HepG2 (cell line): ENCODE results near the gene MTHFD2. TPM values are rescaled to one million over a fixed set of nuclear protein-coding genes. Genes with fewer than 3 reads are reported as not detected.

Experiments used
- ATAC-seq: fragments of 200-7000 bp; cut with Tn5 transposase; 3 replicates; pipeline ENCODE4 v1.9.1; 2020; ENCODE audit warnings: mild to moderate bottlenecking, moderate library complexity
- BruUV-seq: library from RNA; stranded (reverse); fragments of 400-500 nt; replicated peaks from 2 replicates; lab custom pipeline; 2021; lab: Mats Ljungman, UMichigan
- CTCF ChIA-PET: fragments of 300-600 bp; formaldehyde crosslinking; extraction: SDS; loops from one replicate; lab custom pipeline; 2021; ENCODE audit warnings: low total read pairs, inconsistent platforms, low intra/inter-chr PET ratio; lab: Yijun Ruan, JAX
- POLR2A ChIA-PET: fragments of 350-600 bp; sonication (Branson Sonifier 250); formaldehyde crosslinking; loops from one replicate; lab custom pipeline; 2020; ENCODE audit warnings: antibody characterized with exemption, inconsistent platforms; lab: Yijun Ruan, JAX
- DNase-seq: peaks from one replicate; pipeline ENCODE4 v3.0.0-alpha.2; 2015; ENCODE audit warnings: low spot score
- FAIRE-seq: peaks from 3 replicates; lab custom pipeline; 2011; peaks lifted over from hg19 to GRCh38; lab: Jason Lieb, UNC
- H2AFZ ChIP-seq: one replicate; pipeline ENCODE4 v1.6.1; 2011; ENCODE audit warnings: low read length, inconsistent platforms
- H3K27ac ChIP-seq: fragments of 300-600 bp; 3 replicates; pipeline ENCODE4 v1.8.0; 2011; ENCODE audit warnings: mixed run types, mild to moderate bottlenecking, mixed read lengths, low read length, inconsistent platforms; ENCODE audit not compliant: insufficient read depth; ENCODE audit errors: extremely low read length
- H3K27me3 ChIP-seq, 2 experiments: fragments of 200-600 bp in 1 of 2; 2 replicates in 1 of 2; 3 replicates in 1 of 2; pipeline versions ENCODE4 v1.6.0 to v1.8.0; 2011; ENCODE audit warnings: low read length in 2 of 2, mild to moderate bottlenecking in 2 of 2, moderate library complexity in 2 of 2, inconsistent platforms in 1 of 2; ENCODE audit not compliant: insufficient read depth in 2 of 2, control insufficient read depth in 1 of 2
- H3K36me3 ChIP-seq, 2 experiments: fragments of 200-600 bp in 1 of 2; replicated peaks in 1 of 2; 2 replicates in 1 of 2; 3 replicates in 1 of 2; pipeline versions ENCODE4 v1.5.1 to v1.8.0; 2011; ENCODE audit warnings: low read length in 2 of 2, inconsistent platforms in 1 of 2; ENCODE audit not compliant: insufficient read depth in 2 of 2, control insufficient read depth in 1 of 2
- H3K4me1 ChIP-seq: 2 replicates; pipeline ENCODE4 v1.5.1; 2012; ENCODE audit warnings: low read length, inconsistent platforms; ENCODE audit not compliant: insufficient read depth
- H3K4me2 ChIP-seq: 2 replicates; pipeline ENCODE4 v1.6.0; 2011; ENCODE audit warnings: low read depth, low read length, inconsistent platforms
- H3K4me3 ChIP-seq, 3 experiments: fragments of 200-600 bp in 1 of 3; sonication (generic), shearing (Covaris generic) in 1 of 3; replicated peaks in 1 of 3; 2 replicates each; pipeline ENCODE4 v1.5.1; 2011 to 2016; ENCODE audit warnings: low read length in 3 of 3, inconsistent platforms in 2 of 3, low read depth in 2 of 3, mild to moderate bottlenecking in 2 of 3, control low read depth in 1 of 3, mixed read lengths in 1 of 3; ENCODE audit not compliant: insufficient read depth in 1 of 3
- H3K79me2 ChIP-seq: one replicate; pipeline ENCODE4 v1.6.1; 2011; ENCODE audit warnings: low read length, inconsistent platforms; ENCODE audit not compliant: insufficient read depth
- H3K9ac ChIP-seq: 2 replicates; pipeline ENCODE4 v1.6.0; 2011; ENCODE audit warnings: mild to moderate bottlenecking, low read depth, low read length, inconsistent platforms; ENCODE audit not compliant: insufficient read depth
- H3K9me3 ChIP-seq: 2 replicates; pipeline ENCODE4 v1.5.1; 2012; ENCODE audit warnings: mild to moderate bottlenecking, low read length
- H4K20me1 ChIP-seq: 2 replicates; pipeline ENCODE4 v1.6.0; 2011; ENCODE audit warnings: inconsistent platforms, mild to moderate bottlenecking, low read length, moderate library complexity; ENCODE audit not compliant: insufficient read depth
- ARNT2 ChIP-seq: sonication (generic); formaldehyde crosslinking; IDR thresholded peaks from 2 replicates; pipeline ENCODE4 v1.8.0; 2022; ENCODE audit warnings: mild to moderate bottlenecking, low read depth, missing genetic modification reagents, moderate library complexity
- CEBPB ChIP-seq: IDR thresholded peaks from 2 replicates; pipeline ENCODE4 v1.6.1; 2011; ENCODE audit warnings: low read depth, low read length, improper control_type of control experiment, borderline replicate concordance
- CEBPG ChIP-seq: IDR thresholded peaks from 2 replicates; pipeline ENCODE4 v1.6.1; 2016
- FOXA3 ChIP-seq: IDR thresholded peaks from 2 replicates; pipeline ENCODE4 v1.6.1; 2016; ENCODE audit warnings: missing genetic modification reagents, missing compliant biosample characterization
- GATAD2A ChIP-seq: IDR thresholded peaks from 2 replicates; pipeline ENCODE4 v1.6.1; 2016
- MLLT10 ChIP-seq: sonication (generic); formaldehyde crosslinking; IDR thresholded peaks from 2 replicates; pipeline ENCODE4 v1.4.0; 2020; ENCODE audit warnings: missing genetic modification reagents
- NFATC3 ChIP-seq: sonication (generic); formaldehyde crosslinking; IDR thresholded peaks from 2 replicates; pipeline ENCODE4 v1.5.1; 2020; ENCODE audit warnings: mild to moderate bottlenecking, missing genetic modification reagents
- NR2F6 ChIP-seq, 2 experiments: IDR thresholded peaks; 2 replicates each; pipeline ENCODE4 v1.6.1; 2016; ENCODE audit warnings: antibody characterized with exemption in 1 of 2, mild to moderate bottlenecking in 1 of 2
- NRL ChIP-seq: sonication (generic); formaldehyde crosslinking; IDR thresholded peaks from 2 replicates; pipeline ENCODE4 v1.5.0; 2020; ENCODE audit warnings: missing genetic modification reagents, mild to moderate bottlenecking, moderate library complexity, borderline replicate concordance
- PCBP1 ChIP-seq: fragments of 200-400 bp; formaldehyde crosslinking; IDR thresholded peaks from 2 replicates; pipeline ENCODE4 v1.6.1; 2017; ENCODE audit warnings: mild to moderate bottlenecking, low read depth, low read length, borderline replicate concordance
- RBM22 ChIP-seq: fragments of 200-400 bp; formaldehyde crosslinking; optimal IDR thresholded peaks from 2 replicates; pipeline ENCODE3; 2017; ENCODE audit warnings: mild to moderate bottlenecking, low read length, moderate library complexity
- RXRA ChIP-seq: sonication (generic); formaldehyde crosslinking; IDR thresholded peaks from 2 replicates; pipeline ENCODE4 v1.5.1; 2020; ENCODE audit warnings: missing genetic modification reagents
- SRF ChIP-seq: IDR thresholded peaks from 2 replicates; pipeline ENCODE4 v1.6.1; 2011; ENCODE audit warnings: mild to moderate bottlenecking, low read depth, low read length, moderate library complexity
- TP53 ChIP-seq: sonication (generic); formaldehyde crosslinking; conservative IDR thresholded peaks from 2 replicates; pipeline ENCODE4 v1.4.0; 2020; ENCODE audit warnings: missing genetic modification reagents
- ZKSCAN5 ChIP-seq: sonication (generic); formaldehyde crosslinking; IDR thresholded peaks from 2 replicates; pipeline ENCODE4 v1.5.1; 2020; ENCODE audit warnings: mild to moderate bottlenecking, missing genetic modification reagents
- WGBS: methylation state at CpG from one replicate; pipeline ENCODE4 v1.1.6; 2017; ENCODE audit warnings: low lambda C conversion rate; 5-methylcytosine and 5-hydroxymethylcytosine counted together
- in situ Hi-C: cut with HindIII; loops from 2 replicates; pipeline ENCODE4 v1.10.0; 2017; ENCODE audit warnings: low pct_unique_long_range_greater_than_20kb; ENCODE audit not compliant: extremely low pct_ligation_motif_present
- intact Hi-C: fragments of 100-400 bp; cut with micrococcal nuclease; formaldehyde crosslinking; loops from one replicate; pipeline ENCODE4 v1.10.0; 2022; ENCODE audit not compliant: unreplicated experiment
- polyA plus RNA-seq, 8 experiments: library from polyadenylated mRNA; depleted of rRNA in 3 of 8; stranded (reverse) in 7 of 8; unstranded in 1 of 8; fragments of >200 nt; fragmentation: Illumina TruSeq in 4 of 8; extraction: Trizol in 4 of 8; gene quantifications; 2 replicates each; pipeline versions ENCODE4 v1.2.1 to v1.2.3, GENCODE V29; 2011 to 2016; ENCODE audit warnings: low read depth in 4 of 8, missing spikeins in 1 of 8, mixed read lengths in 1 of 8; ENCODE audit not compliant: insufficient read depth in 1 of 8
- total RNA-seq, 5 experiments: library from RNA; depleted of rRNA; stranded (reverse); fragments of >200 nt; fragmentation: Illumina TruSeq; extraction: Trizol; gene quantifications; 2 replicates each; pipeline ENCODE4 v1.2.3, GENCODE V29; 2016; ENCODE audit warnings: low read depth in 1 of 5
- TF ChIP-seq, protein P1 (sequence below): sonication (generic); formaldehyde crosslinking; IDR thresholded peaks from 2 replicates; pipeline ENCODE4 v1.4.0; 2020; ENCODE audit warnings: missing genetic modification reagents
- TF ChIP-seq, protein P2 (sequence below): sonication (generic); formaldehyde crosslinking; IDR thresholded peaks from 2 replicates; pipeline ENCODE4 v1.4.0; 2020; ENCODE audit warnings: missing genetic modification reagents, borderline replicate concordance

Gene MTHFD2
- total and polyA plus RNA-seq, 2 of the 13 experiments (the other 11 are each of a cell fraction or from before 2014, with no cell fraction given): 188 to 269 TPM

DNA sequence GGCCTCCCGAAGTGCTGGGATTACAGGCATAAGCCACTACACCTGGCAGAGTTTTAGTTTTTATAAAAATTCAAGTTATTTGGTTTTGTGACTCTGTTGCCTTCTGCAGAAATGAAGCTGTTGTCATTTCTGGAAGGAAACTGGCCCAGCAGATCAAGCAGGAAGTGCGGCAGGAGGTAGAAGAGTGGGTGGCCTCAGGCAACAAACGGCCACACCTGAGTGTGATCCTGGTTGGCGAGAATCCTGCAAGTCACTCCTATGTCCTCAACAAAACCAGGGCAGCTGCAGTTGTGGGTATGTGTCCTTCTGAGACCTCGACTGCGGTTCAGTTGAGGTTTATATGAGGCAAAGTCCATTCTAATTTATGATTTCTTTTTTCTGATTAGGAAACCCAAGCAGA, 7.2 kb downstream of the MTHFD2 start:
- 66% methylated on average over 6 of the region's 6 CpGs for WGBS
- no TSS peak for BruUV-seq
- Histone ChIP-seq H3K79me2 (peaks cover 78% of the 10 kb centered on the region), H3K4me1 (peaks cover 47% of the 10 kb centered on the region), H3K27me3 (no peaks in the 10 kb centered on the region), H3K27ac (no peak overlapping the region), H3K9ac (no peak overlapping the region), H3K4me2 (no peak overlapping the region), H3K4me3 (no peak overlapping the region), H3K9me3 (no peaks in the 10 kb centered on the region), H2AFZ (no peak overlapping the region), H3K36me3 (peaks cover 11 to 68% of the 10 kb centered on the region in 2 experiments), H4K20me1 (peaks cover 68% of the 10 kb centered on the region)
- ATAC-seq (peak; percentile 25; the same call in 2 of the 3 replicates), DNase-seq (no peak), FAIRE-seq (no peak)
- in situ Hi-C loops (no loop called here), intact Hi-C loops (no loop called here)
- POLR2A ChIA-PET: interaction anchor here (0.9 to 1.5 kb wide), 2 partner anchors 15 to 27 kb away, joined by 3 to 4 read pairs; partner anchors contain the start of gene MOB1A
- CTCF ChIA-PET: no interaction called here
- TF ChIP-seq NFATC3 (CRISPR knock-in tag) (0 out of 2 replicates have a peak, but pooled peaks have one; percentile 27), ARNT2 (CRISPR knock-in tag) (0 out of 2 replicates have a peak, but pooled peaks have one; percentile 13), ZKSCAN5 (CRISPR knock-in tag) (no peak)

GRCh38 chr2:74206180-74206688, 7.8 kb downstream of the MTHFD2 start:
- WGBS: 72% methylated on average over 6 of the region's 6 CpGs
- POLR2A ChIA-PET: interaction anchor here (0.9 to 1.5 kb wide), 2 partner anchors 14 to 28 kb away, joined by 3 to 4 read pairs; partner anchors contain the start of gene MOB1A
- Histone ChIP-seq H3K79me2 (peaks cover 72% of the 10 kb centered on the region), H3K4me2 (no peak overlapping the region), H3K9me3 (no peaks in the 10 kb centered on the region)
- no TSS peak for BruUV-seq
- TF ChIP-seq RXRA (CRISPR knock-in tag): no peak; the same call in 1 of the 2 replicates
- no peak for TF ChIP-seq NRL
- peak; percentile 31 for TF ChIP-seq RBM22
- no peak for TF ChIP-seq TP53 (CRISPR knock-in tag)
- TF ChIP-seq CEBPG (CRISPR knock-in tag): peak; percentile 81
- peak; percentile 88 for TF ChIP-seq CEBPB
- TF ChIP-seq NR2F6 (IDR thresholded peaks at IDR 0.05): peak; percentile 54; the same call in 1 of the 2 replicates
- 0 out of 2 replicates have a peak, but pooled peaks have one; percentile 26 for TF ChIP-seq NR2F6 (CRISPR knock-in tag; IDR thresholded peaks at IDR 0.05)
- TF ChIP-seq GATAD2A: peak; percentile 34; the same call in 1 of the 2 replicates
- TF ChIP-seq, protein P1, sequence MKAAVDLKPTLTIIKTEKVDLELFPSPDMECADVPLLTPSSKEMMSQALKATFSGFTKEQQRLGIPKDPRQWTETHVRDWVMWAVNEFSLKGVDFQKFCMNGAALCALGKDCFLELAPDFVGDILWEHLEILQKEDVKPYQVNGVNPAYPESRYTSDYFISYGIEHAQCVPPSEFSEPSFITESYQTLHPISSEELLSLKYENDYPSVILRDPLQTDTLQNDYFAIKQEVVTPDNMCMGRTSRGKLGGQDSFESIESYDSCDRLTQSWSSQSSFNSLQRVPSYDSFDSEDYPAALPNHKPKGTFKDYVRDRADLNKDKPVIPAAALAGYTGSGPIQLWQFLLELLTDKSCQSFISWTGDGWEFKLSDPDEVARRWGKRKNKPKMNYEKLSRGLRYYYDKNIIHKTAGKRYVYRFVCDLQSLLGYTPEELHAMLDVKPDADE: no peak
- no peak for TF ChIP-seq MLLT10
- TF ChIP-seq SRF: no peak
- TF ChIP-seq, protein P2, sequence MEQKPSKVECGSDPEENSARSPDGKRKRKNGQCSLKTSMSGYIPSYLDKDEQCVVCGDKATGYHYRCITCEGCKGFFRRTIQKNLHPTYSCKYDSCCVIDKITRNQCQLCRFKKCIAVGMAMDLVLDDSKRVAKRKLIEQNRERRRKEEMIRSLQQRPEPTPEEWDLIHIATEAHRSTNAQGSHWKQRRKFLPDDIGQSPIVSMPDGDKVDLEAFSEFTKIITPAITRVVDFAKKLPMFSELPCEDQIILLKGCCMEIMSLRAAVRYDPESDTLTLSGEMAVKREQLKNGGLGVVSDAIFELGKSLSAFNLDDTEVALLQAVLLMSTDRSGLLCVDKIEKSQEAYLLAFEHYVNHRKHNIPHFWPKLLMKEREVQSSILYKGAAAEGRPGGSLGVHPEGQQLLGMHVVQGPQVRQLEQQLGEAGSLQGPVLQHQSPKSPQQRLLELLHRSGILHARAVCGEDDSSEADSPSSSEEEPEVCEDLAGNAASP (CRISPR knock-in tag): peak; percentile 88
- 0 out of 2 replicates have a peak, but pooled peaks have one; percentile 5 for TF ChIP-seq FOXA3
- TF ChIP-seq PCBP1: no peak
- TF ChIP-seq, all 625 proteins: peak for 7
- Histone ChIP-seq H3K9ac (no peak overlapping the region), H3K27me3 (no peaks in the 10 kb centered on the region), H3K36me3 (peaks cover 11 to 75% of the 10 kb centered on the region in 2 experiments), H2AFZ (no peak overlapping the region), H3K4me1 (peaks cover 40% of the 10 kb centered on the region), H3K4me3 (no peak overlapping the region), H3K27ac (no peak overlapping the region), H4K20me1 (peaks cover 62% of the 10 kb centered on the region)
- ATAC-seq (peak; percentile 25), FAIRE-seq (no peak), DNase-seq (no peak)
- in situ Hi-C loops (no loop called here), intact Hi-C loops (no loop called here)
- CTCF ChIA-PET: no interaction called here
